Panc1 (cell line): ENCODE results near the gene CCR5AS.

Source experiments
- ATAC-seq: fragments of 200-7000 bp; cut with Tn5 transposase; 2 replicates; pipeline ENCODE4 v1.9.1; 2020; ENCODE audit warnings: mild to moderate bottlenecking, moderate library complexity
- BruUV-seq: library from RNA; stranded (reverse); fragments of 400-500 nt; replicated peaks from 2 replicates; lab custom pipeline; 2021; lab: Mats Ljungman, UMichigan
- CTCF ChIA-PET: fragments of 300-600 bp; sonication (Branson Sonifier 250); formaldehyde crosslinking; loops from one replicate; lab custom pipeline; 2022; ENCODE audit warnings: antibody characterized with exemption; lab: Charles Lee
- POLR2A ChIA-PET: fragments of 300-600 bp; sonication (Branson Sonifier 250); formaldehyde crosslinking; loops from one replicate; lab custom pipeline; 2022; ENCODE audit warnings: antibody characterized with exemption; lab: Charles Lee
- DNase-seq: peaks from one replicate; pipeline ENCODE4 v3.0.0-alpha.2; 2010; ENCODE audit warnings: low read depth, low spot score
- H3K27ac ChIP-seq: 2 replicates; pipeline ENCODE4 v1.5.1; 2011; ENCODE audit warnings: mild to moderate bottlenecking, low read length, inconsistent platforms
- H3K27me3 ChIP-seq: fragments of 200-500 bp; sonication (Bioruptor generic); 2 replicates; pipeline ENCODE4 v1.6.0; 2014; ENCODE audit warnings: low read length, inconsistent platforms; ENCODE audit not compliant: control insufficient read depth, insufficient read depth
- H3K36me3 ChIP-seq: fragments of 200-500 bp; sonication (Bioruptor generic); 2 replicates; pipeline ENCODE4 v1.5.1; 2014; ENCODE audit warnings: inconsistent platforms, mild to moderate bottlenecking, low read length, moderate library complexity; ENCODE audit not compliant: control insufficient read depth, insufficient read depth
- H3K4me1 ChIP-seq: 2 replicates; pipeline ENCODE4 v1.5.1; 2011; ENCODE audit warnings: inconsistent platforms, mild to moderate bottlenecking, low read length, moderate library complexity; ENCODE audit not compliant: control insufficient read depth, insufficient read depth
- H3K4me3 ChIP-seq, 2 experiments: 2 replicates each; pipeline ENCODE4 v1.5.1; 2011 to 2012; ENCODE audit warnings: low read depth in 2 of 2, low read length in 2 of 2, mild to moderate bottlenecking in 2 of 2, inconsistent platforms in 1 of 2, moderate library complexity in 1 of 2
- H3K9me3 ChIP-seq: fragments of 200-500 bp; sonication (Bioruptor generic); 2 replicates; pipeline ENCODE4 v1.5.1; 2014; ENCODE audit warnings: low read depth, mild to moderate bottlenecking, inconsistent platforms, low read length, moderate library complexity; ENCODE audit not compliant: control insufficient read depth, insufficient read depth
- POLR2AphosphoS5 ChIP-seq: IDR thresholded peaks from 2 replicates; pipeline ENCODE4 v1.6.1; 2012; ENCODE audit warnings: mild to moderate bottlenecking, low read depth, low read length, moderate library complexity
- REST ChIP-seq, 2 experiments: IDR thresholded peaks; 2 replicates each; pipeline ENCODE4 v1.6.1; 2011 to 2012; ENCODE audit warnings: low read depth in 2 of 2, control low read depth in 1 of 2, low read length in 1 of 2, mild to moderate bottlenecking in 1 of 2, moderate library complexity in 1 of 2; ENCODE audit not compliant: insufficient read depth in 1 of 2
- SIN3A ChIP-seq: IDR thresholded peaks from 2 replicates; pipeline ENCODE4 v1.6.1; 2012; ENCODE audit warnings: low read depth, mild to moderate bottlenecking, low read length, moderate library complexity, borderline replicate concordance; ENCODE audit not compliant: insufficient read depth
- TCF7L2 ChIP-seq: IDR thresholded peaks from 2 replicates; pipeline ENCODE4 v1.6.1; 2011; ENCODE audit warnings: mild to moderate bottlenecking, low read depth, low read length, inconsistent platforms
- in situ Hi-C: cut with HindIII; loops from 2 replicates; pipeline ENCODE4 v1.10.0; 2016; ENCODE audit warnings: low sequenced_read_pairs, low pct_unique_long_range_greater_than_20kb
- intact Hi-C: fragments of 100-400 bp; cut with micrococcal nuclease; formaldehyde crosslinking; loops from one replicate; pipeline ENCODE4 v1.10.0; 2022; ENCODE audit not compliant: unreplicated experiment
- TF ChIP-seq, protein P1 (sequence below): fragments of 450-650 bp; IDR thresholded peaks from 2 replicates; pipeline ENCODE4 v1.5.1; 2017; ENCODE audit warnings: mild to moderate bottlenecking

The CCR5AS gene

GRCh38 chr3:46365737-46366524, 40.9 kb downstream of the CCR5AS start:
- Histone ChIP-seq H3K27me3 (no peaks in the 10 kb centered on the region; the same call in 1 of the 2 replicates), H3K9me3 (no peaks in the 10 kb centered on the region), H3K27ac (no peak overlapping the region), H3K4me1 (no peaks in the 10 kb centered on the region; the same call in 1 of the 2 replicates), H3K4me3 (no peak overlapping the region), H3K36me3 (no peaks in the 10 kb centered on the region)
- ChIA-PET CTCF (no interaction called here), POLR2A (no interaction called here)
- no peak for DNase-seq
- no TSS peak for BruUV-seq
- TF ChIP-seq SIN3A (no peak), POLR2AphosphoS5 (no peak)
- TF ChIP-seq, protein P1, sequence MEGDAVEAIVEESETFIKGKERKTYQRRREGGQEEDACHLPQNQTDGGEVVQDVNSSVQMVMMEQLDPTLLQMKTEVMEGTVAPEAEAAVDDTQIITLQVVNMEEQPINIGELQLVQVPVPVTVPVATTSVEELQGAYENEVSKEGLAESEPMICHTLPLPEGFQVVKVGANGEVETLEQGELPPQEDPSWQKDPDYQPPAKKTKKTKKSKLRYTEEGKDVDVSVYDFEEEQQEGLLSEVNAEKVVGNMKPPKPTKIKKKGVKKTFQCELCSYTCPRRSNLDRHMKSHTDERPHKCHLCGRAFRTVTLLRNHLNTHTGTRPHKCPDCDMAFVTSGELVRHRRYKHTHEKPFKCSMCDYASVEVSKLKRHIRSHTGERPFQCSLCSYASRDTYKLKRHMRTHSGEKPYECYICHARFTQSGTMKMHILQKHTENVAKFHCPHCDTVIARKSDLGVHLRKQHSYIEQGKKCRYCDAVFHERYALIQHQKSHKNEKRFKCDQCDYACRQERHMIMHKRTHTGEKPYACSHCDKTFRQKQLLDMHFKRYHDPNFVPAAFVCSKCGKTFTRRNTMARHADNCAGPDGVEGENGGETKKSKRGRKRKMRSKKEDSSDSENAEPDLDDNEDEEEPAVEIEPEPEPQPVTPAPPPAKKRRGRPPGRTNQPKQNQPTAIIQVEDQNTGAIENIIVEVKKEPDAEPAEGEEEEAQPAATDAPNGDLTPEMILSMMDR, result no peak
- intact Hi-C loops (no loop called here), in situ Hi-C loops (no loop called here)
- ATAC-seq, result no peak

DNA sequence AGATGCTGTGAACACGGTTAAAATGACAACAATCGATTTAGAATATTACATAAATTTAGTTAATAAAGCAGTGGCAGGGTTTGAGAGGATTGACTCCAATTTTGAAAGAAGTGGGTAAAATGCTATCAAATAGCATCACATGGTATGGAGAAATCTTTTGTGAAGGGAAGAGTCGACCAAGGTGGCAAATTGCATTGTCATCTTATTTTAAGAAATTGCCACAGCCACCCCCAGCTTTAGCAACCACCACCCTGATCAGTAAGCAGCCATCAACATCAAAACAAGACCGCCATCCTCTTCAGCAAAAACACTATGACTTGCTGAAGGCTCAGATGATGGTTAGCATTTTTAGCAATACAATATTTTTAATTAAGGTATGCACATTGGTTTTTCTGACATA, 41.8 kb downstream of the CCR5AS start:
- ATAC-seq, result no peak
- Histone ChIP-seq H3K27me3 (no peaks in the 10 kb centered on the region; the same call in 1 of the 2 replicates), H3K36me3 (no peaks in the 10 kb centered on the region), H3K9me3 (no peaks in the 10 kb centered on the region), H3K27ac (no peak overlapping the region), H3K4me3 (no peak overlapping the region), H3K4me1 (no peaks in the 10 kb centered on the region; the same call in 1 of the 2 replicates)
- intact Hi-C loops (no loop called here), in situ Hi-C loops (no loop called here)
- TF ChIP-seq REST (IDR thresholded peaks at IDR 0.05; ENCODE audit: insufficient read depth in 1 of 2, low read depth in 2 of 2, low read length in 1 of 2) (no peak), TCF7L2 (no peak), POLR2AphosphoS5 (no peak), SIN3A (no peak)
- TF ChIP-seq, protein P1, result no peak
- DNase-seq, result no peak
- ChIA-PET CTCF (no interaction called here), POLR2A (no interaction called here)
- BruUV-seq, result no TSS peak
